Right renal cortex interstitium (tissue), 3 donors: ENCODE measurements around the gene CTSH. TPM values are rescaled to one million over a fixed set of nuclear protein-coding genes. Genes with fewer than 3 reads are reported as not detected.

Experiments
- DNase-seq, 3 donors: peaks; one replicate each; pipeline ENCODE4 v3.0.0-alpha.2; 2013; ENCODE audit warnings: low read depth in 3 of 3, low spot score in 2 of 3
- polyA plus RNA-seq, 3 donors: library from polyadenylated mRNA; unstranded; fragments of 120-200 nt; gene quantifications; one replicate each; pipeline ENCODE4 v1.2.1, GENCODE V29; 2013; ENCODE audit not compliant: insufficient read length in 3 of 3

Gene CTSH
- polyA plus RNA-seq, 3 donors = 175 to 197 (median 194) TPM

GRCh38 chr15:78978601-78979179, 33.8 kb upstream of the CTSH start:
- no peak for DNase-seq

GRCh38 chr15:78977591-78978347, 32.9 kb upstream of the CTSH start:
- no peak for DNase-seq

- no peak for DNase-seq
Observed at GRCh38 chr15:78977091-78977571, 32.3 kb upstream of the CTSH start.

GRCh38 chr15:78976691-78977090, 31.8 kb upstream of the CTSH start:
- no peak for DNase-seq

GRCh38 chr15:78974272-78974918, 29.5 kb upstream of the CTSH start:
- DNase-seq = no peak

- no peak for DNase-seq
Observed at GRCh38 chr15:78969687-78970349, 25.0 kb upstream of the CTSH start.

- no peak for DNase-seq
Observed at GRCh38 chr15:78968539-78969271, 23.9 kb upstream of the CTSH start.

- no peak for DNase-seq
Observed at GRCh38 chr15:78968114-78968513, 23.3 kb upstream of the CTSH start.

GRCh38 chr15:78960308-78960707, 15.5 kb upstream of the CTSH start:
- no peak for DNase-seq

GRCh38 chr15:78959360-78959759, 14.5 kb upstream of the CTSH start:
- DNase-seq = no peak

GRCh38 chr15:78957416-78958093, 12.7 kb upstream of the CTSH start:
- DNase-seq = no peak

GRCh38 chr15:78956937-78957336, 12.1 kb upstream of the CTSH start:
- no peak for DNase-seq

GRCh38 chr15:78955355-78955754, 10.5 kb upstream of the CTSH start:
- no peak for DNase-seq

GRCh38 chr15:78951841-78952238, 7.0 kb upstream of the CTSH start:
- DNase-seq = no peak

- DNase-seq = no peak
Observed at GRCh38 chr15:78950902-78951840, 6.3 kb upstream of the CTSH start.

- DNase-seq = no peak
Observed at GRCh38 chr15:78950343-78950742, 5.5 kb upstream of the CTSH start.

GRCh38 chr15:78949461-78949860, 4.6 kb upstream of the CTSH start:
- no peak for DNase-seq

- DNase-seq = no peak
Observed at GRCh38 chr15:78947506-78947905, 2.7 kb upstream of the CTSH start.

- no peak for DNase-seq
Observed at GRCh38 chr15:78946493-78946892, 1.6 kb upstream of the CTSH start.
